ENCODE results near the gene ACOX1. TPM values are rescaled to one million over a fixed set of nuclear protein-coding genes. Genes with fewer than 3 reads are reported as not detected.

The ACOX1 gene
- total and polyA plus RNA-seq, 7 donors: 13.0 to 78.8 (median 58.1) TPM

DNA sequence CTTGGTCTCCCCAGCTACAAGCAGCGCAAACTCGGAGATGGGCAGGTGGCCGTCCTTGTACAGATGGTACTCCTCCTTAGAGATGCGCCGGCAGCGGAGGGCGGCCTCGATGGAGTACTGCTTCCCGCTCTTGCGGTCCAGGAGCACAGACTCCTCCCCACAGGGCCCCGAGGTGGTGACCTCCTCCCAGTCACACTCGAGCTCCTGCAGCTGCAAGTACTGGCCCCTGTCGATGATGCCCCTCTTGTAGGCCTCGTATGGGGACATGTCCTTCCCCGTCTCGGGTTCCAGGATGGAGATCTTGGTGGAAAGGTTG is 28.8 kb upstream of the ACOX1 start:
- Histone ChIP-seq H3K4me3 (no peak overlapping the region), H3K36me3 (ENCODE audit: insufficient read depth in 1 of 2, low read depth in 1 of 2) (no peaks in the 10 kb centered on the region), H3K9me3 (no peaks in the 10 kb centered on the region), H3K4me1 (no peaks in the 10 kb centered on the region), H3K27ac (no peak overlapping the region), H3K27me3 (ENCODE audit: insufficient read depth in 3 of 3, low read length in 2 of 3) (no peaks in the 10 kb centered on the region)
- intact Hi-C loops (cut with DNase I): no loop called here
- no peak for DNase-seq
- 78 to 90% (median 81%) methylated on average over 16 of the region's 16 CpGs for WGBS, 3 donors
- TF ChIP-seq, protein P1, sequence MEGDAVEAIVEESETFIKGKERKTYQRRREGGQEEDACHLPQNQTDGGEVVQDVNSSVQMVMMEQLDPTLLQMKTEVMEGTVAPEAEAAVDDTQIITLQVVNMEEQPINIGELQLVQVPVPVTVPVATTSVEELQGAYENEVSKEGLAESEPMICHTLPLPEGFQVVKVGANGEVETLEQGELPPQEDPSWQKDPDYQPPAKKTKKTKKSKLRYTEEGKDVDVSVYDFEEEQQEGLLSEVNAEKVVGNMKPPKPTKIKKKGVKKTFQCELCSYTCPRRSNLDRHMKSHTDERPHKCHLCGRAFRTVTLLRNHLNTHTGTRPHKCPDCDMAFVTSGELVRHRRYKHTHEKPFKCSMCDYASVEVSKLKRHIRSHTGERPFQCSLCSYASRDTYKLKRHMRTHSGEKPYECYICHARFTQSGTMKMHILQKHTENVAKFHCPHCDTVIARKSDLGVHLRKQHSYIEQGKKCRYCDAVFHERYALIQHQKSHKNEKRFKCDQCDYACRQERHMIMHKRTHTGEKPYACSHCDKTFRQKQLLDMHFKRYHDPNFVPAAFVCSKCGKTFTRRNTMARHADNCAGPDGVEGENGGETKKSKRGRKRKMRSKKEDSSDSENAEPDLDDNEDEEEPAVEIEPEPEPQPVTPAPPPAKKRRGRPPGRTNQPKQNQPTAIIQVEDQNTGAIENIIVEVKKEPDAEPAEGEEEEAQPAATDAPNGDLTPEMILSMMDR (IDR thresholded peaks at IDR 0.05): no peak
- ATAC-seq: no peak

DNA sequence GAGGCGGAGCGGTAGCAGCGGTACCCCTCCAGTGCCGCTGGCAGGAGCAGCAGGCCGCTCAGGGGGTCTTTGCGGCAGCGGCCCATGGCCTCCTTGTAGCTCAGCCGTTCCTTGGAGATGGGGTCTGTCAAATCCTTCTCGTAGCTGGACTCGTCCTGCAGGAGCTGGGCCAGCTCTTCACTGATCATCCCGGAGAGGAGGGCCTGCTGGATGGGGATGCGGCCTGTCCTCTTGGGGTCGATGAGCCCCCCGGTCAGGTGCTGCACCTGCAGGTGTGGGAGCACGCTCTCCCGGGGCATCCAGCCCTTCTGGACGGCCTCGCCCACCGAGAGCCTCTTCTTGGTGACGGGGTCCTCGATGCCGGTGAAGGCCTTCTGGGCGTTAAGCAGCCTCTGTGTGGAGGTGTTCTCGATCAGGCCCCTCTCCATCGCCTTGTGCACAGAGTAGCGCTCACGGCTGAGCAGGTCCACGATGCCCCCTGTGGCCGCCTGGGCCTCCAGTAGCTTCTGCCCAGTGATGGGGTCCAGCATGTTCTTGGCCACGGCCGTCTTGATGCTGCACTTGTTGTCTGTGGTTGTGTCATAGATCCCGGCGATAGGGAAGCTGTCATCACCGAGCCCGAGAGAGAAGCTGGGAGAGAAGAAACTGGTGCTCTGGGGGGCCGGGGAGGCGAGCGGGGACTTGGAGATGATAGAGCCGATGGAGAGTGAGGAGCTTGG is 28.3 kb upstream of the ACOX1 start:
- WGBS, 3 donors: 92 to 93% (median 93%) methylated on average over 39 of the region's 39 CpGs
- TF ChIP-seq, protein P1 (IDR thresholded peaks at IDR 0.05): no peak
- no peaks in the 10 kb centered on the region for H3K27me3 ChIP-seq (ENCODE audit: insufficient read depth in 3 of 3, low read length in 2 of 3)
- H3K27ac ChIP-seq: no peak overlapping the region
- H3K9me3 ChIP-seq: no peaks in the 10 kb centered on the region
- DNase-seq (no peak), ATAC-seq (no peak)
- H3K36me3 ChIP-seq (ENCODE audit: insufficient read depth in 1 of 2, low read depth in 1 of 2): no peaks in the 10 kb centered on the region
- no peaks in the 10 kb centered on the region for H3K4me1 ChIP-seq
- intact Hi-C loops (cut with DNase I): no loop called here
- no peak overlapping the region for H3K4me3 ChIP-seq

DNA sequence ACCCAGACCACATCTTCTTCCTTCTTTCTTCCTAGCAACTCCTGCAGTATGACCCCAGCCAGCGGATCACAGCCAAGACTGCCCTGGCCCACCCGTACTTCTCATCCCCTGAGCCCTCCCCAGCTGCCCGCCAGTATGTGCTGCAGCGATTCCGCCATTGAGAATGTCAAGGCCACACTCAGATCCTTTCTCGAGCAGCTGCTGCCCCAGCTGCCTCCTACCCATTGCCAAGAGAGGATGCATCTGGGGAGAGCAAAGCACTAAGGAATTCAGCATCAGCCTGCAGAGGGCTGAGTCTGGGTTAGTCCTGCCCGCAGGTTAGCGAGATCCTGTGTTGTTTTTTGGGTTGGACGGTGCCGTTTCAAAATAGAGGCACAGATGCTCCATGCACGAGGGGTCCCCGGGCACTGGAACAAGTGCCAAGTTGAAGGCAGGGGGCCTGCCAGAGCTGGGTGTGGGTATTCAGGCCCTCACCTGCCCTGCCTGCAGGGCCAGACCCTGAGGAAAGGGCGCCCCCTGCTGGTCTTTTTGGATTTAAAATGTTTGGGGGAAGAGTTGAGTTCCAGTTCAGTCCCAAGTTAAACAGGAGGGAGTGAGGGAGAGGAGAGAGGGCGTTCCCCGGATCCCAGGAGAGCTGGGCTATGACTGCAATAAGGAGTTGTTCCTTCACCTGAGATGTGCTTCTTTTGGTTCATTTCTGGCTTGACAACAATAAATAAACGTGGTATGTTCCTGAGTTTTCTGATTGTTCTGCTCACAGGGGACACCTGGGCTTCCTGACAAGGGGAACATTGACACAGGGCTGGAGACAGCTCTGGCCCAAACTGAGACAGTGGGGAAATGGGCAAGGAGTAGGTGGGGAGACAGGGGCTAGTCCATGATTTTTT is 26.5 kb upstream of the ACOX1 start:
- intact Hi-C loops (cut with DNase I): loop anchor here (1.0 to 2.0 kb wide), 2 partner anchors 100 to 101 kb away; partner anchors contain the start of gene MRPL38 (in 1 of the 2)
- H3K27ac ChIP-seq: no peak overlapping the region
- ATAC-seq (peak; percentile 68 to 87 (median 74)), DNase-seq (peak; percentile 65 to 84)
- H3K9me3 ChIP-seq: no peaks in the 10 kb centered on the region
- WGBS, 3 donors: 28 to 35% (median 30%) methylated on average over 16 of the region's 16 CpGs
- H3K4me1 ChIP-seq: no peaks in the 10 kb centered on the region
- TF ChIP-seq, protein P1 (IDR thresholded peaks at IDR 0.05): peak; percentile 77
- H3K4me3 ChIP-seq: no peak overlapping the region
- no peaks in the 10 kb centered on the region for H3K36me3 ChIP-seq (ENCODE audit: insufficient read depth in 1 of 2, low read depth in 1 of 2)
- no peaks in the 10 kb centered on the region for H3K27me3 ChIP-seq (ENCODE audit: insufficient read depth in 3 of 3, low read length in 2 of 3)

DNA sequence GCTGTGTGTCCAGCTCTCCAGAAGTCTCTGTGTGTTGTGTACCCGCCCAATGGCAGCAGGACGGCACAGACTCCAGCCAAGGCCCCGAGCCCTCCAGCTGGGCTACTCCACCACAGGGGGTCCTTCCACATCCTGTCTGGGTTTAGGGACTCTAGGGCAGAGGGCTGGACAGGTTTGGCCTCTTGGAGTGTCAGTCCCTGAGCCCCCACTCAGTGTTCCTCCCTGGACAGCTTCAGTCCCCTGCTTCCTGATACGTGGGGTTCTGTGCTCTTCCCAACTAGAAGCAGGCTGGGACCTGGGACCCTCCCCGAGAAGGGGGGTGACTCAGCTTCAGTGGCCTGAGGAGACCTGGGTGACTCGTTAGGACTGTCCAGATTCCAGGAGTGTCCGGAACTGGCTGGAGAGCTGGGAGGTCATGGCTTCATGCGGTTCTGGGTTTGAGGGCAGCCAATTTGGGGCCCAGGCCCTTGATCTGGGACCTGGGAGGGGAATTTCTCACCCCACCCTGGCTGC is 25.8 kb upstream of the ACOX1 start:
- H3K4me3 ChIP-seq: no peak overlapping the region
- WGBS, 3 donors: 59 to 62% (median 60%) methylated on average over 8 of the region's 8 CpGs
- ATAC-seq (peak in 1 of 4 donors; percentile 10), DNase-seq (no peak)
- H3K27ac ChIP-seq: no peak overlapping the region
- intact Hi-C loops (cut with DNase I): loop anchor here (1.0 to 2.0 kb wide), 2 partner anchors 100 kb away; partner anchors contain the start of gene MRPL38 (in 1 of the 2)
- H3K27me3 ChIP-seq (ENCODE audit: insufficient read depth in 3 of 3, low read length in 2 of 3): no peaks in the 10 kb centered on the region
- no peaks in the 10 kb centered on the region for H3K9me3 ChIP-seq
- peaks cover 0 to 4% of the 10 kb centered on the region in 2 donors for H3K36me3 ChIP-seq (ENCODE audit: insufficient read depth in 1 of 2, low read depth in 1 of 2)
- H3K4me1 ChIP-seq: no peaks in the 10 kb centered on the region
- TF ChIP-seq, protein P1 (IDR thresholded peaks at IDR 0.05): no peak

Data from psoas muscle (tissue), 8 donors.